SK-N-SH (cell line): ENCODE measurements around the gene TMED9. TPM values are rescaled to one million over a fixed set of nuclear protein-coding genes. Genes with fewer than 3 reads are reported as not detected.
"Not testable (repeated sequence)": the region's sequence is repeated elsewhere in the genome, so short reads cannot be mapped to it uniquely, and the experiment has no call there.

Source experiments
- CTCF ChIA-PET: fragments of 300-600, 350-600 bp; formaldehyde crosslinking; extraction: SDS; loops from one replicate; lab custom pipeline; 2021; lab: Yijun Ruan, JAX
- POLR2A ChIA-PET: fragments of 350-600 bp; sonication (Branson Sonifier 250); formaldehyde crosslinking; extraction: SDS; loops from one replicate; lab custom pipeline; 2020; ENCODE audit warnings: antibody characterized with exemption, inconsistent platforms; lab: Yijun Ruan, JAX
- DNase-seq: peaks from one replicate; pipeline ENCODE4 v3.0.0; 2012
- H2AFZ ChIP-seq: fragments of 200-600 bp; sonication (generic); 2 replicates; pipeline ENCODE4 v1.8.1; 2016; ENCODE audit warnings: antibody characterized with exemption, mild to moderate bottlenecking, low read depth
- H3F3A ChIP-seq: fragments of 200-600 bp; sonication (generic); replicated peaks from 2 replicates; pipeline ENCODE3; 2016; ENCODE audit warnings: antibody characterized with exemption, mild to moderate bottlenecking; ENCODE audit not compliant: insufficient read depth
- H3K27ac ChIP-seq, 2 experiments: fragments of 200-500 bp in 1 of 2; fragments of 200-600 bp in 1 of 2; sonication (Bioruptor generic) in 1 of 2; sonication (generic), shearing (Covaris generic) in 1 of 2; 2 replicates each; pipeline versions ENCODE4 v1.5.1 to v1.6.1; 2014 to 2016; ENCODE audit warnings: low read depth in 2 of 2, inconsistent platforms in 1 of 2, low read length in 1 of 2, mild to moderate bottlenecking in 1 of 2, mixed read lengths in 1 of 2
- H3K27me3 ChIP-seq: fragments of 200-600 bp; sonication (generic), shearing (Covaris generic); 2 replicates; pipeline ENCODE4 v1.6.1; 2016; ENCODE audit warnings: mixed run types; ENCODE audit not compliant: insufficient read depth
- H3K36me3 ChIP-seq, 2 experiments: fragments of 200-500 bp in 1 of 2; fragments of 200-600 bp in 1 of 2; sonication (Bioruptor generic) in 1 of 2; sonication (generic) in 1 of 2; replicated peaks in 1 of 2; 2 replicates each; pipeline versions ENCODE3 to v1.5.1; 2014 to 2016; ENCODE audit warnings: low read length in 1 of 2, mild to moderate bottlenecking in 1 of 2; ENCODE audit not compliant: insufficient read depth in 2 of 2, control insufficient read depth in 1 of 2
- H3K4me1 ChIP-seq, 2 experiments: fragments of 200-500 bp in 1 of 2; fragments of 200-600 bp in 1 of 2; sonication (Bioruptor generic) in 1 of 2; sonication (generic), shearing (Covaris generic) in 1 of 2; 2 replicates each; pipeline versions ENCODE4 v1.5.1 to v1.6.1; 2014 to 2016; ENCODE audit warnings: low read depth in 1 of 2, low read length in 1 of 2, mixed run types in 1 of 2; ENCODE audit not compliant: insufficient read depth in 2 of 2, control insufficient read depth in 1 of 2
- H3K4me2 ChIP-seq: fragments of 200-600 bp; sonication (generic), shearing (Covaris generic); 2 replicates; pipeline ENCODE4 v1.6.1; 2017; ENCODE audit warnings: mixed run types
- H3K4me3 ChIP-seq, 2 experiments: fragments of 200-500 bp in 1 of 2; fragments of 200-600 bp in 1 of 2; sonication (Bioruptor generic) in 1 of 2; sonication (generic), shearing (Covaris generic) in 1 of 2; 2 replicates each; pipeline versions ENCODE4 v1.5.1 to v1.8.1; 2014 to 2016; ENCODE audit warnings: low read depth in 2 of 2, inconsistent platforms in 1 of 2, low read length in 1 of 2, mild to moderate bottlenecking in 1 of 2, mixed read lengths in 1 of 2, moderate library complexity in 1 of 2
- H3K79me2 ChIP-seq: fragments of 200-600 bp; sonication (generic); 2 replicates; pipeline ENCODE4 v1.8.1; 2017; ENCODE audit warnings: mild to moderate bottlenecking; ENCODE audit not compliant: insufficient read depth
- H3K9ac ChIP-seq: fragments of 200-600 bp; sonication (generic); 2 replicates; pipeline ENCODE4 v1.6.1; 2017; ENCODE audit warnings: mixed run types
- H3K9me2 ChIP-seq: fragments of 200-600 bp; sonication (generic); 2 replicates; pipeline ENCODE4 v1.6.1; 2017; ENCODE audit warnings: mixed run types
- H3K9me3 ChIP-seq: fragments of 200-600 bp; sonication (generic); 2 replicates; pipeline ENCODE4 v1.6.1; 2017; ENCODE audit warnings: mixed run types, mild to moderate bottlenecking, moderate library complexity
- H4K20me1 ChIP-seq: fragments of 200-600 bp; sonication (generic); 2 replicates; pipeline ENCODE4 v1.6.1; 2017; ENCODE audit warnings: mild to moderate bottlenecking, mixed run types; ENCODE audit not compliant: insufficient read depth
- GATA2 ChIP-seq: sonication (generic); formaldehyde crosslinking; IDR thresholded peaks from 2 replicates; pipeline ENCODE4 v1.5.0; 2020; ENCODE audit warnings: mild to moderate bottlenecking, missing genetic modification reagents
- IRF3 ChIP-seq: fragments of 150-350 bp; IDR thresholded peaks from 2 replicates; pipeline ENCODE4 v1.6.1; 2016; ENCODE audit warnings: mild to moderate bottlenecking, low read depth, low read length
- NFIC ChIP-seq: IDR thresholded peaks from 2 replicates; pipeline ENCODE4 v1.4.0; 2012; ENCODE audit warnings: borderline replicate concordance
- RAD21 ChIP-seq: IDR thresholded peaks from 2 replicates; pipeline ENCODE4 v1.6.1; 2012; ENCODE audit warnings: mild to moderate bottlenecking, low read length
- RCOR1 ChIP-seq: fragments of 150-350 bp; IDR thresholded peaks from 2 replicates; pipeline ENCODE4 v1.6.1; 2017; ENCODE audit warnings: antibody characterized with exemption, low read length
- REST ChIP-seq: IDR thresholded peaks from 2 replicates; pipeline ENCODE4 v1.6.1; 2012; ENCODE audit warnings: mild to moderate bottlenecking, low read depth, low read length, moderate library complexity
- RXRA ChIP-seq: IDR thresholded peaks from 2 replicates; pipeline ENCODE4 v1.4.0; 2012; ENCODE audit warnings: low read depth, mild to moderate bottlenecking, borderline replicate concordance
- SIN3A ChIP-seq: IDR thresholded peaks from 2 replicates; pipeline ENCODE4 v1.6.1; 2012; ENCODE audit warnings: low read depth, mild to moderate bottlenecking, low read length, moderate library complexity, borderline replicate concordance
- TAF1 ChIP-seq: IDR thresholded peaks from 2 replicates; pipeline ENCODE4 v1.6.1; 2012; ENCODE audit warnings: low read depth, mild to moderate bottlenecking, low read length, moderate library complexity, borderline replicate concordance
- TEAD4 ChIP-seq: IDR thresholded peaks from 2 replicates; pipeline ENCODE4 v1.4.0; 2012; ENCODE audit warnings: mild to moderate bottlenecking, borderline replicate concordance; ENCODE audit not compliant: insufficient read depth
- WGBS: methylation state at CpG from one replicate; pipeline ENCODE4 v1.1.6; 2017; ENCODE audit warnings: low lambda C conversion rate; 5-methylcytosine and 5-hydroxymethylcytosine counted together
- polyA plus RNA-seq, 3 experiments: library from polyadenylated mRNA; depleted of rRNA; stranded (reverse); fragments of >200 nt; gene quantifications; 2 replicates each; pipeline ENCODE4 v1.2.3, GENCODE V29; 2012

TMED9 gene
- polyA plus RNA-seq, 1 of the 3 experiments (the other 2 are of a cell fraction) = 264 TPM

GRCh38 chr5:177620560-177620959 lies 28.6 kb downstream of the TMED9 start:
- TF ChIP-seq GATA2 (CRISPR knock-in tag) (no peak), RAD21 (no peak), RXRA (no peak), IRF3 (no peak), NFIC (no peak), TAF1 (no peak), SIN3A (no peak), TEAD4 (no peak), REST (no peak), RCOR1 (no peak)
- ChIA-PET POLR2A (no interaction called here), CTCF (interaction anchor here (2.5 kb wide), 1 partner anchor 13 kb away, joined by 8 read pairs; no protein-coding TSS in a partner anchor)
- Histone ChIP-seq H3K9me3 (no peaks in the 10 kb centered on the region), H3K79me2 (no peaks in the 10 kb centered on the region), H3K4me3 (no peak overlapping the region), H3K9ac (no peak overlapping the region), H3K9me2 (no peaks in the 10 kb centered on the region), H3K36me3 (peaks cover 19 to 37% of the 10 kb centered on the region in 2 experiments), H2AFZ (no peak overlapping the region), H3K27me3 (no peaks in the 10 kb centered on the region), H3K4me2 (no peak overlapping the region), H3F3A (no peaks in the 10 kb centered on the region), H3K27ac (no peak overlapping the region), H3K4me1 (no peaks in the 10 kb centered on the region), H4K20me1 (no peaks in the 10 kb centered on the region)
- WGBS = 93% methylated on average over 2 of the region's 2 CpGs
- no peak for DNase-seq

GRCh38 chr5:177624172-177624571 lies 32.2 kb downstream of the TMED9 start:
- peaks cover 11 to 22% of the 10 kb centered on the region in 2 experiments for H3K36me3 ChIP-seq
- H3K27ac ChIP-seq, H3K9me3 ChIP-seq, H3F3A ChIP-seq, H2AFZ ChIP-seq, H3K9ac ChIP-seq, H3K27me3 ChIP-seq, H3K9me2 ChIP-seq, H3K4me1 ChIP-seq, H4K20me1 ChIP-seq, H3K4me3 ChIP-seq, CTCF ChIA-PET, H3K4me2 ChIP-seq, POLR2A ChIA-PET, H3K79me2 ChIP-seq, DNase-seq: not testable (repeated sequence)
- 96% methylated on average over 10 of the region's 10 CpGs for WGBS

GRCh38 chr5:177630186-177630585 lies 38.2 kb downstream of the TMED9 start:
- H3K4me3 ChIP-seq, POLR2A ChIA-PET, H3F3A ChIP-seq, H3K36me3 ChIP-seq, H3K4me2 ChIP-seq, H3K9me3 ChIP-seq, H3K9ac ChIP-seq, DNase-seq, H2AFZ ChIP-seq, H3K79me2 ChIP-seq, H3K27me3 ChIP-seq, H3K27ac ChIP-seq, H4K20me1 ChIP-seq, H3K9me2 ChIP-seq, H3K4me1 ChIP-seq: not testable (repeated sequence)
- CTCF ChIA-PET = interaction anchor here (2.4 kb wide), 1 partner anchor 22 kb away, joined by 8 read pairs; no protein-coding TSS in a partner anchor

- H3K4me1 ChIP-seq, H4K20me1 ChIP-seq, H3K27me3 ChIP-seq, H3K4me3 ChIP-seq, DNase-seq, H3F3A ChIP-seq, H2AFZ ChIP-seq, H3K4me2 ChIP-seq, H3K27ac ChIP-seq, CTCF ChIA-PET, POLR2A ChIA-PET, H3K36me3 ChIP-seq, H3K9ac ChIP-seq, H3K9me3 ChIP-seq, H3K9me2 ChIP-seq, H3K79me2 ChIP-seq: not testable (repeated sequence)
- 91% methylated on average over 3 of the region's 3 CpGs for WGBS
Measured at GRCh38 chr5:177634912-177635311, 42.9 kb downstream of the TMED9 start.
